HEK293 (cell line): ENCODE data around the gene FRS2.
A peak's percentile ranks its signal among the peaks of the same experiment; 100 is the strongest.

Experiments used
- CTCF ChIA-PET: fragments of 350-600 bp; formaldehyde crosslinking; extraction: SDS; loops from one replicate; lab custom pipeline; 2021; ENCODE audit warnings: antibody characterized with exemption; lab: Yijun Ruan, JAX
- POLR2A ChIA-PET: fragments of 300-600 bp; formaldehyde crosslinking; extraction: SDS; loops from one replicate; lab custom pipeline; 2020; ENCODE audit warnings: antibody characterized with exemption, inconsistent platforms; lab: Yijun Ruan, JAX
- H3K27ac ChIP-seq: fragments of 200-500 bp; sonication (Bioruptor generic); 2 replicates; pipeline ENCODE4 v1.5.1; 2014; ENCODE audit warnings: low read depth, low read length, control low read depth, inconsistent platforms; ENCODE audit errors: extremely low read depth
- H3K36me3 ChIP-seq, 2 experiments: fragments of 200-500 bp in 1 of 2; sonication (Bioruptor generic) in 1 of 2; 1 replicate in 1 of 2; 2 replicates in 1 of 2; pipeline ENCODE4 v1.5.1; 2014 to 2017; ENCODE audit warnings: inconsistent platforms in 2 of 2, low read length in 2 of 2; ENCODE audit not compliant: control insufficient read depth in 2 of 2, insufficient read depth in 1 of 2
- H3K4me1 ChIP-seq: fragments of 200-500 bp; sonication (Bioruptor generic); 2 replicates; pipeline ENCODE4 v1.5.1; 2014; ENCODE audit warnings: mild to moderate bottlenecking, low read length, inconsistent platforms; ENCODE audit not compliant: control insufficient read depth, insufficient read depth
- H3K4me3 ChIP-seq: 2 replicates; pipeline ENCODE4 v1.5.1; 2011; ENCODE audit warnings: low read depth, mild to moderate bottlenecking, control low read depth, low read length, moderate library complexity
- H3K9me3 ChIP-seq: fragments of 200-500 bp; sonication (Bioruptor generic); 2 replicates; pipeline ENCODE4 v1.5.1; 2014; ENCODE audit warnings: low read depth, low read length, inconsistent platforms; ENCODE audit not compliant: control insufficient read depth, insufficient read depth
- FEZF1 ChIP-seq: fragments of 450-650 bp; formaldehyde crosslinking; IDR thresholded peaks from 2 replicates; pipeline ENCODE4 v1.5.1; 2016; ENCODE audit warnings: missing biosample characterization, missing genetic modification characterization
- GLI2 ChIP-seq: fragments of 450-650 bp; formaldehyde crosslinking; IDR thresholded peaks from 2 replicates; pipeline ENCODE4; 2017; ENCODE audit warnings: missing biosample characterization, missing genetic modification characterization, low read depth, borderline replicate concordance
- HIC1 ChIP-seq: fragments of 450-650 bp; formaldehyde crosslinking; IDR thresholded peaks from 2 replicates; pipeline ENCODE4 v1.5.1; 2016; ENCODE audit warnings: missing biosample characterization, missing genetic modification characterization
- KLF10 ChIP-seq: fragments of 450-650 bp; IDR thresholded peaks from 2 replicates; pipeline ENCODE4 v1.5.1; 2018; ENCODE audit warnings: missing biosample characterization, mild to moderate bottlenecking, missing genetic modification characterization
- REPIN1 ChIP-seq: fragments of 450-650 bp; formaldehyde crosslinking; IDR thresholded peaks from 2 replicates; pipeline ENCODE4 v1.5.1; 2017; ENCODE audit warnings: missing biosample characterization, missing genetic modification characterization, low read depth
- SP2 ChIP-seq: fragments of 450-650 bp; formaldehyde crosslinking; IDR thresholded peaks from 2 replicates; pipeline ENCODE4 v1.5.1; 2016; ENCODE audit warnings: missing biosample characterization, missing genetic modification characterization
- TRIM28 ChIP-seq: IDR thresholded peaks from 2 replicates; pipeline ENCODE4 v1.6.1; 2011; ENCODE audit warnings: low read length, control low read depth, borderline replicate concordance
- ZBTB1 ChIP-seq: fragments of 450-650 bp; formaldehyde crosslinking; IDR thresholded peaks from 2 replicates; pipeline ENCODE4 v1.5.1; 2016; ENCODE audit warnings: missing biosample characterization, missing genetic modification characterization
- ZBTB26 ChIP-seq: fragments of 450-650 bp; formaldehyde crosslinking; optimal IDR thresholded peaks from 2 replicates; pipeline ENCODE3; 2016; ENCODE audit warnings: missing biosample characterization, mild to moderate bottlenecking, missing genetic modification characterization
- ZNF132 ChIP-seq: fragments of 450-650 bp; formaldehyde crosslinking; IDR thresholded peaks from 2 replicates; pipeline ENCODE4 v1.5.1; 2017; ENCODE audit warnings: missing biosample characterization, missing genetic modification characterization, borderline replicate concordance
- ZNF138 ChIP-seq: fragments of 450-650 bp; formaldehyde crosslinking; IDR thresholded peaks from 2 replicates; pipeline ENCODE4 v1.5.1; 2016; ENCODE audit warnings: missing biosample characterization, missing genetic modification characterization, borderline replicate concordance
- ZNF202 ChIP-seq: fragments of 450-650 bp; formaldehyde crosslinking; IDR thresholded peaks from 2 replicates; pipeline ENCODE4 v1.5.1; 2016; ENCODE audit warnings: missing biosample characterization, missing genetic modification characterization, borderline replicate concordance
- ZNF214 ChIP-seq: fragments of 450-650 bp; formaldehyde crosslinking; IDR thresholded peaks from 2 replicates; pipeline ENCODE4 v1.5.1; 2017; ENCODE audit warnings: missing biosample characterization, mild to moderate bottlenecking, missing genetic modification characterization, borderline replicate concordance
- ZNF239 ChIP-seq: fragments of 450-650 bp; formaldehyde crosslinking; IDR thresholded peaks from 2 replicates; pipeline ENCODE4 v1.5.1; 2016; ENCODE audit warnings: missing biosample characterization, missing genetic modification characterization
- ZNF266 ChIP-seq: fragments of 450-650 bp; formaldehyde crosslinking; IDR thresholded peaks from 2 replicates; pipeline ENCODE4 v1.5.1; 2016; ENCODE audit warnings: missing biosample characterization, missing genetic modification characterization, low read depth
- ZNF354C ChIP-seq: fragments of 450-650 bp; formaldehyde crosslinking; IDR thresholded peaks from 2 replicates; pipeline ENCODE4 v1.5.1; 2016; ENCODE audit warnings: missing biosample characterization, missing genetic modification characterization, low read depth, borderline replicate concordance
- ZNF362 ChIP-seq: fragments of 450-650 bp; formaldehyde crosslinking; IDR thresholded peaks from 2 replicates; pipeline ENCODE4 v1.5.1; 2016; ENCODE audit warnings: missing biosample characterization, missing genetic modification characterization
- ZNF394 ChIP-seq: fragments of 450-650 bp; formaldehyde crosslinking; IDR thresholded peaks from 2 replicates; pipeline ENCODE4 v1.5.1; 2016; ENCODE audit warnings: missing biosample characterization, missing genetic modification characterization, mild to moderate bottlenecking, moderate library complexity, borderline replicate concordance
- ZNF473 ChIP-seq: fragments of 450-650 bp; formaldehyde crosslinking; IDR thresholded peaks from 2 replicates; pipeline ENCODE4 v1.5.1; 2017; ENCODE audit warnings: missing biosample characterization, missing genetic modification characterization
- ZNF664 ChIP-seq: fragments of 450-650 bp; formaldehyde crosslinking; IDR thresholded peaks from 2 replicates; pipeline ENCODE4 v1.5.1; 2016; ENCODE audit warnings: missing biosample characterization, missing genetic modification characterization
- ZNF843 ChIP-seq: fragments of 450-650 bp; formaldehyde crosslinking; IDR thresholded peaks from 2 replicates; pipeline ENCODE4 v1.5.1; 2016; ENCODE audit warnings: missing biosample characterization, missing genetic modification characterization
- TF ChIP-seq, protein P1 (sequence below): fragments of 450-650 bp; formaldehyde crosslinking; IDR thresholded peaks from 2 replicates; pipeline ENCODE4 v1.5.1; 2017; ENCODE audit warnings: missing biosample characterization, missing genetic modification characterization
- TF ChIP-seq, protein P2 (sequence below): fragments of 450-650 bp; formaldehyde crosslinking; IDR thresholded peaks from 2 replicates; pipeline ENCODE4 v1.5.1; 2016; ENCODE audit warnings: missing biosample characterization, missing genetic modification characterization, borderline replicate concordance

The FRS2 gene

GRCh38 chr12:69527506-69528272, 57.5 kb downstream of the FRS2 start:
- TF ChIP-seq ZNF664 (peak; percentile 62), ZNF362 (tag by site-specific recombination) (peak; percentile 5; the same call in 1 of the 2 replicates), SP2 (tag by site-specific recombination) (no peak), FEZF1 (0 out of 2 replicates have a peak, but pooled peaks have one; percentile 24)
- TF ChIP-seq, protein P1, sequence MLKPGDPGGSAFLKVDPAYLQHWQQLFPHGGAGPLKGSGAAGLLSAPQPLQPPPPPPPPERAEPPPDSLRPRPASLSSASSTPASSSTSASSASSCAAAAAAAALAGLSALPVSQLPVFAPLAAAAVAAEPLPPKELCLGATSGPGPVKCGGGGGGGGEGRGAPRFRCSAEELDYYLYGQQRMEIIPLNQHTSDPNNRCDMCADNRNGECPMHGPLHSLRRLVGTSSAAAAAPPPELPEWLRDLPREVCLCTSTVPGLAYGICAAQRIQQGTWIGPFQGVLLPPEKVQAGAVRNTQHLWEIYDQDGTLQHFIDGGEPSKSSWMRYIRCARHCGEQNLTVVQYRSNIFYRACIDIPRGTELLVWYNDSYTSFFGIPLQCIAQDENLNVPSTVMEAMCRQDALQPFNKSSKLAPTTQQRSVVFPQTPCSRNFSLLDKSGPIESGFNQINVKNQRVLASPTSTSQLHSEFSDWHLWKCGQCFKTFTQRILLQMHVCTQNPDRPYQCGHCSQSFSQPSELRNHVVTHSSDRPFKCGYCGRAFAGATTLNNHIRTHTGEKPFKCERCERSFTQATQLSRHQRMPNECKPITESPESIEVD (tag by site-specific recombination) = peak; percentile 57
- peaks cover 5% of the 10 kb centered on the region for H3K4me1 ChIP-seq
- ChIA-PET POLR2A (no interaction called here), CTCF (interaction anchor here (0.6 kb wide), 1 partner anchor 38 kb away, joined by 3 read pairs; no protein-coding TSS in a partner anchor)
- H3K27ac ChIP-seq = no peak overlapping the region
- H3K4me3 ChIP-seq = no peak overlapping the region
- H3K36me3 ChIP-seq = peaks cover 0 to 4% of the 10 kb centered on the region in 2 experiments; a peak in 1 of 3 replicates
- no peaks in the 10 kb centered on the region for H3K9me3 ChIP-seq

- POLR2A ChIA-PET = no interaction called here
- CTCF ChIA-PET = no interaction called here
- H3K36me3 ChIP-seq = peaks cover 0 to 4% of the 10 kb centered on the region in 2 experiments; a peak in 1 of 3 replicates
- no peaks in the 10 kb centered on the region for H3K9me3 ChIP-seq
- no peak overlapping the region for H3K27ac ChIP-seq
- no peak for TF ChIP-seq HIC1 (tag by site-specific recombination)
- TF ChIP-seq TRIM28 = no peak
- TF ChIP-seq ZNF473 (tag by site-specific recombination) = no peak
- no peak for TF ChIP-seq ZNF132 (tag by site-specific recombination)
- no peak overlapping the region for H3K4me3 ChIP-seq
- H3K4me1 ChIP-seq = peaks cover 5% of the 10 kb centered on the region
Observed at GRCh38 chr12:69529021-69529420, 58.8 kb downstream of the FRS2 start.

DNA sequence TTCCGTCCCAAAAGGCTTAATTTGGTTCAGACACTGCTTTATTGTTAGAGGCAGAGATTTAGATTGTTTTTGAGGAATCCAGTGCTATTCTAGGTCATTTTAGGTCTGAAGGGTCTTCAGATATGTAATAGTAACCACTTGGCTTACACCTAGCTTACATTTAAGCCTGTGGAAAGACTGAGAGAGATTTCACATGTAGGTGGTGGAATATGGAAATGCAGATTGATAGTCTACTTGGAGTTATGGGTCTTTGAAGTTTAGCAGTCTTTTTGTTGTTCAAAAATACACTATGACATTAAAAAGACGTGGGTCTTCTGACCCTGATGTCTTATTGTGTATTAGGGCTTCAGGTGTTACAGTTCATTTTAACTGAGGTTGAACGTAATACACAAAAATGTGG, 63.7 kb downstream of the FRS2 start:
- CTCF ChIA-PET = interaction anchor here (1.2 kb wide), 1 partner anchor 37 kb away, joined by 5 read pairs; no protein-coding TSS in a partner anchor
- Histone ChIP-seq H3K27ac (no peak overlapping the region), H3K9me3 (no peaks in the 10 kb centered on the region), H3K4me1 (no peaks in the 10 kb centered on the region), H3K36me3 (peaks cover 4% of the 10 kb centered on the region in 2 experiments), H3K4me3 (no peak overlapping the region)
- POLR2A ChIA-PET = interaction anchor here (1.0 kb wide), 1 partner anchor 63 kb away, joined by 6 read pairs; the partner anchor contains the start of gene FRS2
- no peak for TF ChIP-seq ZNF354C (tag by site-specific recombination)
- TF ChIP-seq, protein P2, sequence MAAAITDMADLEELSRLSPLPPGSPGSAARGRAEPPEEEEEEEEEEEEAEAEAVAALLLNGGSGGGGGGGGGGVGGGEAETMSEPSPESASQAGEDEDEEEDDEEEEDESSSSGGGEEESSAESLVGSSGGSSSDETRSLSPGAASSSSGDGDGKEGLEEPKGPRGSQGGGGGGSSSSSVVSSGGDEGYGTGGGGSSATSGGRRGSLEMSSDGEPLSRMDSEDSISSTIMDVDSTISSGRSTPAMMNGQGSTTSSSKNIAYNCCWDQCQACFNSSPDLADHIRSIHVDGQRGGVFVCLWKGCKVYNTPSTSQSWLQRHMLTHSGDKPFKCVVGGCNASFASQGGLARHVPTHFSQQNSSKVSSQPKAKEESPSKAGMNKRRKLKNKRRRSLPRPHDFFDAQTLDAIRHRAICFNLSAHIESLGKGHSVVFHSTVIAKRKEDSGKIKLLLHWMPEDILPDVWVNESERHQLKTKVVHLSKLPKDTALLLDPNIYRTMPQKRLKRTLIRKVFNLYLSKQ (tag by site-specific recombination) = no peak
- TF ChIP-seq GLI2 (tag by site-specific recombination) = no peak
- no peak for TF ChIP-seq REPIN1 (tag by site-specific recombination)
- no peak for TF ChIP-seq ZNF266 (tag by site-specific recombination)
- TF ChIP-seq KLF10 = no peak
- TF ChIP-seq ZBTB26 (tag by site-specific recombination) = no peak
- TF ChIP-seq ZNF843 (tag by site-specific recombination) = no peak
- no peak for TF ChIP-seq ZNF394
- no peak for TF ChIP-seq ZNF214 (tag by site-specific recombination)
- TF ChIP-seq ZNF202 (tag by site-specific recombination) = no peak
- TF ChIP-seq ZNF239 (tag by site-specific recombination) = no peak
- TF ChIP-seq ZBTB1 (tag by site-specific recombination) = no peak
- no peak for TF ChIP-seq ZNF138 (tag by site-specific recombination)
